22Rv1 (cell line): ENCODE measurements around the gene MCFD2.

Experiments used
- ZFX ChIP-seq: fragments of 450-650 bp; IDR thresholded peaks from 2 replicates; pipeline ENCODE4 v1.6.1; 2017; ENCODE audit warnings: antibody characterized with exemption, borderline replicate concordance
- TF ChIP-seq, protein P1 (sequence below): fragments of 450-650 bp; IDR thresholded peaks from 2 replicates; pipeline ENCODE4 v1.5.1; 2017; ENCODE audit warnings: mild to moderate bottlenecking

- TF ChIP-seq, protein P1, sequence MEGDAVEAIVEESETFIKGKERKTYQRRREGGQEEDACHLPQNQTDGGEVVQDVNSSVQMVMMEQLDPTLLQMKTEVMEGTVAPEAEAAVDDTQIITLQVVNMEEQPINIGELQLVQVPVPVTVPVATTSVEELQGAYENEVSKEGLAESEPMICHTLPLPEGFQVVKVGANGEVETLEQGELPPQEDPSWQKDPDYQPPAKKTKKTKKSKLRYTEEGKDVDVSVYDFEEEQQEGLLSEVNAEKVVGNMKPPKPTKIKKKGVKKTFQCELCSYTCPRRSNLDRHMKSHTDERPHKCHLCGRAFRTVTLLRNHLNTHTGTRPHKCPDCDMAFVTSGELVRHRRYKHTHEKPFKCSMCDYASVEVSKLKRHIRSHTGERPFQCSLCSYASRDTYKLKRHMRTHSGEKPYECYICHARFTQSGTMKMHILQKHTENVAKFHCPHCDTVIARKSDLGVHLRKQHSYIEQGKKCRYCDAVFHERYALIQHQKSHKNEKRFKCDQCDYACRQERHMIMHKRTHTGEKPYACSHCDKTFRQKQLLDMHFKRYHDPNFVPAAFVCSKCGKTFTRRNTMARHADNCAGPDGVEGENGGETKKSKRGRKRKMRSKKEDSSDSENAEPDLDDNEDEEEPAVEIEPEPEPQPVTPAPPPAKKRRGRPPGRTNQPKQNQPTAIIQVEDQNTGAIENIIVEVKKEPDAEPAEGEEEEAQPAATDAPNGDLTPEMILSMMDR, result no peak
- no peak for TF ChIP-seq ZFX
Measured at GRCh38 chr2:46964835-46965560, 49.4 kb upstream of the MCFD2 start.
